ENCODE results near the gene AKAP13.

AKAP13 gene

DNA sequence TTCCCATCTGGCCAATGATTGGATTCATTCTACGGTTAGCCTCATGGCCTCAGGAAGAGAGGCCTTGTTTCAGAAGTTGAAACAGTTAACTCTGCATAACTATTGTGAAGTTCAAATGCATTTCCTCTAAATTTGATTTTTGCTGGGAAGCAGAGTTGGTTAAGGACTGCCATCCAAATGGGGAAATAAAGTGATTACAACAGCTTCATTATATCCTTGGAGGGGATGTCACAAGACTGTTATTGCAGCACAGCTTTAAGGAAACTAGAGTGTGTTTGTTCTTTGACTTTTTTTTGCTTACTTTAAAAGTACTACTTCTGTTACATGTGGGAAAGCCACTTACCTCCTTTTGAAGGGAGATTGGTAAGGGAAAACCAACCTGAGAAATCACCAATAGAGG, 164.8 kb downstream of the AKAP13 start:
- no peak for DNase-seq

GRCh38 chr15:85545752-85546151, 165.3 kb downstream of the AKAP13 start:
- DNase-seq, result no peak

DNA sequence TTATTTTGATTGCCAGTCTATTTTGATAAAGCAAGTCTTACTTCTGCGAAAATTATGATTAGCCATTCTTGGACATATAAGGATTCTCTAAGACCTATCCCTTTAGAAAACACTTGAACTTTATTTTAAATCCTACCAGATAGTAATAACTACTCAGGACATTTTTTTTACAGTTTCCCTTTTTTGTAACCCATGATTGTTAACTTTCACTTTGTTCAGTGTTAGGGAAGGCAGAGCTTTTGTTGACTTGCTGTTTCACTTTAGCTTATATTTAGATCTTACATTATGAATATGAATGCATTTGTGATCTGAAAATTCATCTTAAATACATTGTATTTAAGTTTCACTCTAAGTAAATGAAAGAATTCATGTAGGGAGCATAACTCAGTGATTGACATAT, 167.0 kb downstream of the AKAP13 start:
- no peak for DNase-seq

DNA sequence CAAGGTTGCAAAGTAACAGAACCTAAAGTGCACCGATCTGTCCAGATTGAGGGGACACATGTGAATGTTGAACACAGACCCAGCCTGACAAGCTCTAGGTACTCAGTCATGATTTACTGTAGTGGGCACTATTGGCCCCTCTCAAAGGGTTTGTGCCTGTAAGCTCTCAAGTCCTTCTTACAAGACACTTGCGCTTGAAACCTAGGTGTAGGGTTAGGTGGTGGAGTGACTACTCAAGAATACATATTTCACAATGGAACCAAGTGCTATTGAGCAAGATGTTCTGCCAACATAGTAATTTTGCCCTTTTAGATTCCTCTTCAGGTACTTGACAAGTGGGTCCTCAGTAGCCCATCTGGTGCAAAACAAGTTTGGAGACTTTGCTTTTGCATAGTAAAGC, 169.9 kb downstream of the AKAP13 start:
- DNase-seq, result no peak

DNA sequence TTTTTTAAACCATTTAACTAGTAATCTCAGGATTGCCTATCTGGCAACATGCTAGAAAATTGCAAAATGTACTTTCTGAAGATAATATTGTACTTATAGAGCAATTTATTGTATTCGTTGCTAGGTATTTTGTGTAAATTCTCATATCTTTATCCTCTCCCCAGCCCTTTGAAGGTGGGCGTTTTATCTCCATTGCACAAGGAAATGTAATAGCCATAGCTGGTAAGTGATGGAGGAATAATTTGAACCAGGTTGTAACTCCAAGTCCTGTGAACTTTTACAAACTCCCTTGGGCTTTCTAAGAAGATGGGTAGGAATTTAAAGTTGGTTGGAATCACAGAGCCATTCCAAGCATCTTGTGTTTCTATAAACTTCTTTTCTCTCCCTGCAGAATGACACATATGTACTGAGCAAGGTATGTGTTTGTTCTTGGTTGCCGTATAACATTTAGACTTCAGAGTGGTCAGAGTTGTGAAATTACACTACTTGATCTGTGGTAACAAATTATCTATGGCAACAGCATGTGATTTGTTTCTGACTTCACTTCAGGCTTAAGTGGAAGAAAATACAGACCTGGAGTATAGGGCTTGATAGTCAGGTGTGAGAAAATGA, 170.9 kb downstream of the AKAP13 start:
- DNase-seq, result no peak

- DNase-seq, result no peak
Observed at GRCh38 chr15:85554852-85555521, 174.6 kb downstream of the AKAP13 start.

DNA sequence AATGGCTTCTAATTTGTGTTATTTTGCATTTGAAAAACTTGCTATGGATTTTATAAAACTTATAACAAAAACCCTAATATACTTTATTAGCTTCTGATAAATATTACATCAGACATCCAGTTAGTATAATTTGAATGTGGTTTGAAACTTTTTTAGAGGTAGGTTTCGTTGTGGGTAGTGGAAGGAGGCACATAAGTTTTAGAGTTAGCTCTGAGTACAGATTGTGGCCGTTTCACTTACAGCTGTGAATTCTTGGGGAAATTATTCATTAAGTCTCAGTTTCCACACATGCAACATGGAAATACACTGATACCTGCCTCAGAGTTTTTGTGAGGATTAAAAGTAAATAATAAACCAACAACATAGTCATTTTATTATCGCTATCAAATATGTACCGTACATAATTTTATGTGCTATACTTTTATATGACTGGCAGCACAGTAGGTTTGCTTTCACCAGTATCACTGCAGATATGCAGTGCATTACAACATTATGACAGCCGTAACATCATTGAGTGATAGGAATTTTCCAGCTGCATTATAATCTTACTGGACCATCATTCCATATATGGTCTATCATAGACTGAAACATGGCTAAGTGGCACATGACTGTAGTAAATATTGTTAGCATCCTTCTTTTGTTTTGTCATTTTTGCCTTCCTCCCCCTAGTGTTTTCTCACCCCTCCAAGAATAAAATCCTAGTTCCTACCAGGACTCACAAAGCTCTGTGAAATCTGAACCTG, 175.6 kb downstream of the AKAP13 start:
- no peak for DNase-seq

DNA sequence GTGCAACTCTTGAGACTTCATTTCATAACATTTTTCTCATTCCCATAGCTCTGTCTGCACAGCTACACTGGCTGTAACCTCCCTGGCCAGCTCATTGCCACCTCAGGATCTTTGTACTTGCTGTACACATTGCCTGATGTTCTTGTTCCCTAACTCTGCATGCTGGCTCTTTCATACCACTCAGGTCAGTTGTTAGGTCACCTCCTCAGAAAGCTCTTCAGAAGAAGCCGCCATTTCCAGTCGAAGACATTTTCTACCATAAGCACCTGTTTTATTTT, 176.2 kb downstream of the AKAP13 start:
- DNase-seq, result no peak

GRCh38 chr15:85557385-85557784, 177.0 kb downstream of the AKAP13 start:
- DNase-seq, result no peak

- no peak for DNase-seq
Observed at GRCh38 chr15:85558848-85559247, 178.4 kb downstream of the AKAP13 start.

DNA sequence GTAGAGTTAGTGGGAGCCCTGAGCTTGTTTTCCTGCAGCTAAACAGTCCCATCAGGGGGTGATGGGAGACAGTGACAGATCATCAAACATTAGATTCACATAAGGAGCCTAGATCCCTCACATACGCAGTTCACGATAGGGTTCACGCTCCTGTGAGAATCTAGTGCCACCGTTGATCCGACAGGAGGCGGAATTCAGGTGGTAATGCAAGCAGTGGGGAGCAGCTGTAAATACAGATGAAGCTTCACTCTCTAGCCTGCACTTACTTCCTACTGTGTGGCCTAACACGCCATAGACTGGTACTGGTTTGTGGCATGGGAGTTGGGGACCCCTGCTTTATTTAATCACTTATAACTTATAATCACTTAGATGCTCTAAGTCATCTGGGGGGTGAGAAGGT, 179.1 kb downstream of the AKAP13 start:
- DNase-seq, result no peak

GRCh38 chr15:85562824-85563223, 182.4 kb downstream of the AKAP13 start:
- DNase-seq, result no peak

DNA sequence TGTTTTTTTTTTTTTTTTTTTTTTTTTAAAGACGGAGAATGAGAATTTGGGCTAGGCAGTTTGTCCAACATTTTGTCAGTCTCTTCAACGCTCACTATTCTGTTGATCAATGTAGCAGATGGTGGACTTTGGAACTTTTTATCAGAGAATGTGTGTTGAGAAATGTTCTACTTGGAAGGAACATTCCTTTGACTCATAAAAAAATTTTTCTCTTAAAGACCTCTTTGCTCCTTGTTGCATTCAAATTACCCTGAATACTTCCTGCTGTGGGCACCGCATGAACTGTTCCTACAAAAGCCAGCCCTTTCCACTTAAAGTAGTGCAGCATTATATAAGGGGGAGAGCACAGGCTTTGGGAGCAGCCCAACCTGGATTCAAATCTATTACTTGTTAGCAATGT, 182.9 kb downstream of the AKAP13 start:
- no peak for DNase-seq

GRCh38 chr15:85563731-85564130, 183.3 kb downstream of the AKAP13 start:
- no peak for DNase-seq

DNA sequence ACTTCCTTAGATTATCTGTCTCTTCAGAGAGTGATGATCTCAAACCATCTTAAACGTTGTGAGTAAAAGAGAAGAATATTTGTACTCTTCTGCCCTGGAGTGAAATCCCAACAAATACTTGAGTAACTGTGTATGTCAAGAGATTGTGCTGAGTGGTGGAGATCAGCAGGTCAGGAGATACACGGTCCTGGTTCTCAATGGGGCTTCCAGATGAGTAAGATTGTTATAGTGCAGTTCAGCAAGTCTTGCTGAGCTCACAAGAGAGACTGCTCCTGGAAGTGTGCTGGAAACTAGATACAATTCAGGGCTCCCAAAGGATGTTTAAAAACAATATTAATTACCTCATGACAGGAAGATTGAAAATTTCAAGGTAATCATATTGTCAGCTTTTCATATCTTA, 184.3 kb downstream of the AKAP13 start:
- no peak for DNase-seq

GRCh38 chr15:85568261-85568808, 187.9 kb downstream of the AKAP13 start:
- DNase-seq, result no peak

DNA sequence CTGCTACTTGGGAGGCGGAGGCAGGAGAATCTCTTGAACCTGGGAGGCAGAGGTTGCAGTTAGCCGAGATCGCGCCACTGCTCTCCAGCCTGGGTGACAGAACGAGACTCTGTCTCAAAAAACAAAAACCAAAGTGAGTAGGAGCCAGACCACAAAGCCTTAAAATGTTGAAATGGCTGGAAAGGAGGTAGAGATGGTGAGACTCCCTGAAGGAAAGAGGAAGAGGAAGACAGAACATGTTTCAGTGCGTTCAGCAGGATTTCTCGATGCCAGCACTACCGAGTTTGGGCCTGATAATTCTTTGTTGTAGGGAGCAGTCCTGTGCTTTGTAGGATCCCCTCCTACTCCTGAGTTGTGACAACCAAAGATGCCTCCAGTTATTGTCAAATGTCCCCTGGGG, 189.9 kb downstream of the AKAP13 start:
- DNase-seq, result no peak

DNA sequence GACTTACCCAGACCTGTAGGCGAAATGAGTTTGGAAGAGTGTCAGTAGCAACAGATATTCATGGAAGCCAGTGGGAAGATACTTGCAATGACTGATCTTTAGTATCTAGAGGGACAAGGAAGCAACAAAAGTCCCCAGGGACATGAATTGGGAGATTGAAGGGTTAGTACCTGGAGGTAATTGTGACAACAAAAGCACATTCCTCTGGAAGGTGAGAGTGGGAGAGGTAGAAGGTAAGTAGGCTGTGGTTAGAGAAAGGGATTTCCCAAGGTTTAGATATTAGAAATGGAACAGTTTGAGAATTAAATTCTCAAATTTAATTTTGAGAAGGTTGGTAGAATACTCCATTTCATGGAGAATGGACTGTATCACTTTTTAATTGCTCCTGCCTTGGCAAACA, 191.4 kb downstream of the AKAP13 start:
- no peak for DNase-seq

DNA sequence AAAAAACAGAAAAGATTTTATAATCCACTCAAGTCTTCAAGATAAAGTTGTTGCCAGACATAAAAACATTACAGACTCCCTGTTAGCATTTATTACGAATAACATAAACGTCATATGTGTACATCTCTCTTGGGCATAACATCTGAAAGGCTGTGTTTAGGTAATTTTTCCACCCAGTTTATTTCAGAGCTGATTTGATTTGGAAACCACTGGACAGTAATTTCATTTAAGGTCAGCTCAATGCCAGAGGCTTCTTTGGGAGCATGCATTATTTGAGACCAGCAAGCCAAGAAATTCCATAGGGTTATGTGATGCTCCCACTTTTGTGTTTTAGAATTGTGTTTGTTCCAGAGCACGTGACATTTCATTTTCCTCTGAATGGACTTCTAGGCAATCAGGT, 196.0 kb downstream of the AKAP13 start:
- DNase-seq, result no peak

GRCh38 chr15:85578941-85579701, 198.7 kb downstream of the AKAP13 start:
- DNase-seq, result no peak

- no peak for DNase-seq
Observed at GRCh38 chr15:85579957-85580694, 199.7 kb downstream of the AKAP13 start.

- no peak for DNase-seq
Observed at GRCh38 chr15:85580879-85581278, 200.5 kb downstream of the AKAP13 start.

DNA sequence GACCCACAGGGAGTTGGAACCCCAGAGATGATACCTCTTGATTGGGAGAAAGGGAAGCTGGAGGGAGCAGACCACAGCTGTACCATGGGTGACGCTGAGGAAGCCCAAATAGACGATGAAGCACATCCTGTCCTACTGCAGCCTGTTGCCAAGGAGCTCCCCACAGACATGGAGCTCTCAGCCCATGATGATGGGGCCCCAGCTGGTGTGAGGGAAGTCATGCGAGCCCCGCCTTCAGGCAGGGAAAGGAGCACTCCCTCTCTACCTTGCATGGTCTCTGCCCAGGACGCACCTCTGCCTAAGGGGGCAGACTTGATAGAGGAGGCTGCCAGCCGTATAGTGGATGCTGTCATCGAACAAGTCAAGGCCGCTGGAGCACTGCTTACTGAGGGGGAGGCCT, 201.1 kb downstream of the AKAP13 start:
- DNase-seq, result no peak
